ENCODE results near the gene CMTM8.
"Not testable (repeated sequence)": the region's sequence is repeated elsewhere in the genome, so short reads cannot be mapped to it uniquely, and the experiment has no call there.

Gene CMTM8

GRCh38 chr3:32389577-32389976, 151.1 kb downstream of the CMTM8 start:
- not testable (repeated sequence) for DNase-seq

GRCh38 chr3:32391643-32392535, 153.4 kb downstream of the CMTM8 start, which contains the start of gene CMTM7:
Gene CMTM7 (plus strand): TSS chr3:32391853. CDS start chr3:32391907, 54 bp downstream.
- peak; percentile 73 for DNase-seq

- peak; percentile 40 for DNase-seq
Measured at GRCh38 chr3:32392536-32393302, 154.2 kb downstream of the CMTM8 start.

GRCh38 chr3:32395496-32395895, 157.0 kb downstream of the CMTM8 start:
- no peak for DNase-seq

- no peak for DNase-seq
Measured at GRCh38 chr3:32397941-32398340, 159.5 kb downstream of the CMTM8 start.

- no peak for DNase-seq
Measured at GRCh38 chr3:32398531-32398930, 160.1 kb downstream of the CMTM8 start.

- peak; percentile 64 for DNase-seq
Measured at GRCh38 chr3:32399030-32399620, 160.6 kb downstream of the CMTM8 start.

GRCh38 chr3:32401126-32401525, 162.6 kb downstream of the CMTM8 start:
- no peak for DNase-seq

- peak; percentile 78 for DNase-seq
Measured at GRCh38 chr3:32401556-32402081, 163.1 kb downstream of the CMTM8 start.

- no peak for DNase-seq
Measured at GRCh38 chr3:32403663-32404062, 165.2 kb downstream of the CMTM8 start.

- no peak for DNase-seq
Measured at GRCh38 chr3:32404714-32405113, 166.2 kb downstream of the CMTM8 start.

- no peak for DNase-seq
Measured at GRCh38 chr3:32405155-32405554, 166.7 kb downstream of the CMTM8 start.

GRCh38 chr3:32405711-32406323, 167.3 kb downstream of the CMTM8 start:
- DNase-seq, result no peak

- no peak for DNase-seq
Measured at GRCh38 chr3:32406486-32407408, 168.3 kb downstream of the CMTM8 start.

GRCh38 chr3:32410367-32411246, 172.1 kb downstream of the CMTM8 start:
- no peak for DNase-seq

- DNase-seq, result no peak
Measured at GRCh38 chr3:32411442-32411841, 173.0 kb downstream of the CMTM8 start.

GRCh38 chr3:32412887-32413286, 174.4 kb downstream of the CMTM8 start:
- DNase-seq, result no peak

- no peak for DNase-seq
Measured at GRCh38 chr3:32413845-32414521, 175.5 kb downstream of the CMTM8 start.

- peak; percentile 57 for DNase-seq
Measured at GRCh38 chr3:32414522-32415202, 176.2 kb downstream of the CMTM8 start.
